H54 (cell line): ENCODE measurements around the gene ZNRF4.

Experiments used
- DNase-seq: peaks from one replicate; pipeline ENCODE4 v3.0.0; 2011; ENCODE audit warnings: low spot score, mixed read lengths; ENCODE audit not compliant: insufficient read length
- FAIRE-seq: peaks from 3 replicates; lab custom pipeline; 2011; peaks lifted over from hg19 to GRCh38; lab: Jason Lieb, UNC
- POLR2A ChIP-seq: IDR thresholded peaks from 2 replicates; pipeline ENCODE4 v1.6.1; 2011; ENCODE audit warnings: low read depth, mild to moderate bottlenecking, low read length

The ZNRF4 gene

DNA sequence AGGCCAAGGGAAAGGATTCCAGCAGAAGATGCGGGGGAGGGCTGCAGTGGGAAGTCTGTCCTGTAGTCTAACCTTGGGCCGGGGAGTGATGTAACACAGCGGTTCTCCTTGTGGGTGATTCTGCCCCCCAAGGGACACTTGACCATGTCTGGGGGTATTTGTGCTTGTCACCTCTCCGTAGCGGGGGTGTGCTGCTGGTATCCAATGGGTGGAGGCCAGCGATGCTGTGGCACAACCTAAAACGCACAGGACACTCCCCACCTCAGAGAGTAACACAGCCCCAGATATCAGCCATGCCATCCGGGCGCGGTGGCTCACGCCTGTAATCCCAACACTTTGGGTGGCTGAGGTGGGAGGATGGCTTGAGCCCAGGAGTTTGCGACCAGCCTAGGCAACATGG is 36.3 kb downstream of the ZNRF4 start:
- DNase-seq (no peak), FAIRE-seq (no peak)
- TF ChIP-seq POLR2A: no peak

DNA sequence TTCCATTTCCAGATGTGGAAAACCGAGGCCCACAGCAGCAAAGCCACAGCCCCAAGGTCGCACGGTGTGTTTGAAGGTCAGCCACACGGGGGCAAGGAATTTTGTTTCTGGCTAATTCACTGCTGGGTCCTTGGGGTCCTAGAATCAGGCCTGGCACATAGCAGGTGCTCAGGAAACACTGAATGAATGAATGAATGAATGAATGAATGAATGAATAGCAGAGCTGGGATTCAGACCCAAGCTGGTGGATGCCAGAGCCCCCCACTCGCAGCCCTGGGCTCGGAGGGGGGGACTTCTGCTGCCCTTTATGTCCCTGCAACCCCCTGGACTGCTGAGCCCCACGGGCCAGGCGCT is 37.0 kb downstream of the ZNRF4 start:
- FAIRE-seq (no peak), DNase-seq (no peak)
- TF ChIP-seq POLR2A: no peak

DNA sequence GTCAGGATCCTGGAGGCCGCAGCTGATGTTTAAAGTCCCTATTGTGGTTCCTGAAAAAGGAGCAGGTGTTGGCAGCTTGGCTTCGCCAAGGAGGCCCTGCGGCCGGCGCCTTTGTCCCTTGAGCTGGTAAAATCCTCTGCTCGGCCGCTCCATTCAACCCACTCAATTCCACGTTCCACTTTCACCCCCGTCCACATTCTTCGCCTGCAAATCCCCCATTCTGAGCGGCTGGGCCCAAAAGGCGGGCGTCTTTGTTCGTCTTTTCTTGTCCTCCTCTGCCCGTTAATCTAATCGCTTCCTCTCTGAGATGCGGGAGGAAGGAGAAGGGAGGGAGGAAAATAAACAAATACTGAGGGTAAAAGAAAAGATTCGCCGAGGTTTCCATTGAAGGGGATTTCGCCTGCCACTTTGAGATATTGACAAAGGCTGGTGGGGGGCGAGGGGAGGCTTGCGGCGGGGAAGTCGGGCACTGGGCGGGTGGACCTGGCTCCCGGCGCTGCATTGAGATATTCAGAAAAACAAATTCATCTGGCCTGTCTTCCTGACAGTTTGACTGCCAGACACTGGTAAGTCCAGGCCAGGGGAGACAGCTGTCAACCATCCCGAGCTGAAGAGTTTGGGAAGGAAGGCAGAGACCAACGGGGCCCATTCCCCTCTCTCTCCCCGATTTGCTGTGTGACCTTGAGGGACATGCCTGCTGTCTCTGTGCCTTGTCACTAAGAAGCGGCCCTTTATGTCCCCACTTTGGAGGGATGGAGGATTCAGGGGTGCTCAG is 37.6 kb downstream of the ZNRF4 start:
- TF ChIP-seq POLR2A: no peak
- DNase-seq: no peak
- no peak for FAIRE-seq

DNA sequence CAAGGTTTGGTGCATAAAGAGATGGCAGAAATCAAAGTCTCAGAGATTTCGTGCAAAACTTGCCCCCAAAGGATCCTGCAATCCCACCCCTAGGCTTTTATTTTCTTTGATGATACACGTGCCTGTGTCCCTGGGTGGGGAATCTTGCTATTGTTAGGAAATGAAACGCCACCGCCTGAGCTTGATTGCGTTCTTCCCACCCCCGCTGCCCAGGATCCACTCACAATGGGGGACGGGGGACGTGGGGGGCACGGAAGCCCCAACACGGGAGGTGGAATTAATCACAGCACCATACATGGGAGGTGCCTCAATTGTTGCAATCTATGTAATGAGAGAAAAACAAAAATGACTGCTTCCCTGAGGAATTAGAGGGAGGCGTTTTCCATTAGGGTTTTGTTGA is 39.6 kb downstream of the ZNRF4 start:
- TF ChIP-seq POLR2A: no peak
- DNase-seq (no peak), FAIRE-seq (no peak)

DNA sequence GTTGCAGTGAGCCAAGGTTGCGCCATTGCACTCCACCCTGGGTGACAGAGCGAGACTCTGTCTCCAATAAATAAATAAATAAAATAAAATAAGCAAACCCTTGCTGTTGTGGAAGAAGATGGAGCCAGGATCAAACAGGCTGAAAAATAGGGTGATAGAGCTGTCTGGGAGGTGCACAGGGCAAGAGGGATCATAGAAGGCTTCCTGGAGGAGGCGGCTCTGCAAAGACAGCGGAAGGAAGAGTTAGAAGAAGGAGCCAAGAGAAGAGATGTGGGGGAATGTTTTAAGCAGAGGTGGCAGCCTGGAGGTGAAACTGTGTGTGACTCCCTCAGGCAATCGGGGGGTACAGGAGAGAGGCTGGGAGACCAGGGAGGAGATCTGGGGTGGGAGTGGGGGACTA is 40.6 kb downstream of the ZNRF4 start:
- FAIRE-seq (no peak), DNase-seq (no peak)
- no peak for TF ChIP-seq POLR2A

DNA sequence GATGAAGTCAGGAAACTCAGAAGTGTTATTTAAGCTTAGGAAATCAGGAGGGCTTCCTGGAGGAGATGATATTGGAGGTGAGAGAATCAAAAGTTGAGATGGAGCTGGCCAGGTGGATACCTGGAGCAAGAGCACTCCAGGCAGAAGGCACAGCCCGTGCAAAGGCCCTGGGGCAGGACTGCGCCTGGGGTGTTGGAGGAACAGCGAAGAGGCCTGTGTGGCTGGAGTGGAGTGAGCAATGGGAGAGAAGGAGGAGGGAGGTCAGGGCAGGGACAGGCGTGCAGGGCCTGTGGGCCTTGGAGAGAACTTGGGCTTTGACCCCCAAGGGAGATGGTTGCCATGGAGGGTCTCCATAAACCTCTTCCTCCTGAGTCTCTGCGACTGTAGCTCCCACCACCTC is 42.1 kb downstream of the ZNRF4 start:
- DNase-seq (no peak), FAIRE-seq (no peak)
- no peak for TF ChIP-seq POLR2A

DNA sequence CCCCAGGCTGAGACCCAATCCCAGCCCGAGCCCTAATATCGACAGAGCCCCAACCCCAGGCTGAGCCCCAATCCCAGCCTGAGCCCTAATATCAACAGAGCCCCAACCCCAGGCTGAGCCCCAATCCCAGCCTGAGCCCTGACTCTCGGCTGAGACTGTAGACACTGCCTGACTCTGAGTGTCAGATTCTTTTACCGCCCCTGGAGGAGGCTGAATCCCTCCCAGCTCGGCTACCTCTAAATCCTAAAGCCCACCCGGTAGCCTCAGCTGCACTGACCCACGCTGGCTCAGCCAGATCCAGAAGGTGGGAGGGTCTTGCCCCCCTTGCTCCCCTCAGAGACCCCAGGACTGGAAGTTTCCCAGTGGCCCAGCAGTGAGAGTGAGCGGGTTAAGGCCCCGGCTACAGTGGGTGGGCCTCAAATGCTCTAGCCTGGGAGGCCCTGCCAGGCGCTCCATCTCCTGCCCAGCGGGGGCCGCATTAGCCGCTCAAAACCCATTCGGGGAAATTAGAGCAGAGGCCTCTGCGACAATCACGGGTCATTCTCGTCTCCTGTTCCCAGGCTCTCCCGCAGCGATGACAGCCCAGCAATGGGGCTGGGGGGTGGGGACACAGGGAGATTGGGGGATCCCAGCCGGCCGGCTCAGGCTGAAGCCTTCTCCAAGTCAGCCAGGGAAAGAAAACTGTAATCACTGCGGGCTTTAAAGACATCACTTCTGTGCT is 43.8 kb downstream of the ZNRF4 start:
- FAIRE-seq: no peak
- TF ChIP-seq POLR2A: no peak
- DNase-seq: no peak

DNA sequence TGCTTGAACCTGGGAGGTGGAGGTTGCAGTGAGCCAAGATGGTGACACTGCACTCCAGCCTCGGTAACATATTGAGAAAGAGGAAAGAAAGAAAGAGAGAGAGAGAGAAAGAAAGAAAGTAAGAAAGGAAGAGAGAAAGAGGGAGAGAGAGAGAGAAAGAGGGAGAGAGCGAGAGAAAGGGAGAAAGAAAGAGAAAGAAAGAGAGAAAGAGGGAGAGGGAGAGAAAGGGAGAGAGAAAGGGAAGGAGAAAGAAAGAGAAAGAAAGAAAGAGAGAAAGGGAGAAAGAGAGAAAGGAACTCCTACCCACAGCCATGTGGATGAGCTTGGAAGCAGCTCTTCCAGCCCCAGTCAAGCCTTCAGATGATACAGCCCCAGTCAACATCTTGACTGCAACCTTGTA is 46.7 kb downstream of the ZNRF4 start:
- DNase-seq (no peak), FAIRE-seq (no peak)
- TF ChIP-seq POLR2A: no peak

DNA sequence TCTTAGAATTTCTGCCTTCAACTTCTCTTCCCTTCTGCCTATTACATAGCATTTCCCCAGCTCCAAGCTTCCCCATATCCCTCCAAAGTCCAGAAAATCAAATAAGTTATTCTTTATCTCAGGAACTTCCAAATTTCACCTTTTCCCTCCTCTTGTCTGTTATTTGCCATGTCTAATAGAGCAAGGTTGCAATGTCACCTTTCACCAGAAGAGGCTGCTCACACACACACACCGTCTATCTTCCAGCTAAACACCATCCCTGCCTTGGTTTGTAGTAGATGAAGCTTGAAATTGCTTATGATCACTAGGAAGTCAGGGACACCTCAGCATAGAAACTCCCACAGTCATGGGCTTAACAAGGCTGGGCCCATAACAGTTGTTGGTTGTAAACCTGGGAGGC is 48.4 kb downstream of the ZNRF4 start:
- DNase-seq (no peak), FAIRE-seq (no peak)
- TF ChIP-seq POLR2A: no peak

DNA sequence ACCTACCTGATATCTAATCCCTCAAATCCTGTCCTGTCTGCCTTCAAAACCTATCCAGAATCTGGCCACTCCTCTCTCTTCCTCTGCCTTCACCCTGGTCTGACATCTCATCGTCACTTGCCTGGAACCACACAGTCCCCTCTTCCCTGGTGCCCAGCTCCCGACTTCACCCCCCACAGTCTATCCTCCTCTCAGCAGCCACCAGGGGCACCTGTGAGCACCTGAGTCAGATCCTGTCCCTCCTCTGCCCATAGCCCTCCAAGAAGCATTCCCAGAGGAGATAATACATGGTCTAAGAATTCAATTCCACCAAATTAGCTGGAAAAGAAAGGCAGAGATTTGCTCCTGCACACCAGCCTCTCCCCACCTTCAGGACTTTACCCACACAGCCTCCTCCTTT is 48.9 kb downstream of the ZNRF4 start:
- TF ChIP-seq POLR2A: no peak
- FAIRE-seq (no peak), DNase-seq (no peak)
